ENCODE data around the gene CEACAM21.

Gene CEACAM21

DNA sequence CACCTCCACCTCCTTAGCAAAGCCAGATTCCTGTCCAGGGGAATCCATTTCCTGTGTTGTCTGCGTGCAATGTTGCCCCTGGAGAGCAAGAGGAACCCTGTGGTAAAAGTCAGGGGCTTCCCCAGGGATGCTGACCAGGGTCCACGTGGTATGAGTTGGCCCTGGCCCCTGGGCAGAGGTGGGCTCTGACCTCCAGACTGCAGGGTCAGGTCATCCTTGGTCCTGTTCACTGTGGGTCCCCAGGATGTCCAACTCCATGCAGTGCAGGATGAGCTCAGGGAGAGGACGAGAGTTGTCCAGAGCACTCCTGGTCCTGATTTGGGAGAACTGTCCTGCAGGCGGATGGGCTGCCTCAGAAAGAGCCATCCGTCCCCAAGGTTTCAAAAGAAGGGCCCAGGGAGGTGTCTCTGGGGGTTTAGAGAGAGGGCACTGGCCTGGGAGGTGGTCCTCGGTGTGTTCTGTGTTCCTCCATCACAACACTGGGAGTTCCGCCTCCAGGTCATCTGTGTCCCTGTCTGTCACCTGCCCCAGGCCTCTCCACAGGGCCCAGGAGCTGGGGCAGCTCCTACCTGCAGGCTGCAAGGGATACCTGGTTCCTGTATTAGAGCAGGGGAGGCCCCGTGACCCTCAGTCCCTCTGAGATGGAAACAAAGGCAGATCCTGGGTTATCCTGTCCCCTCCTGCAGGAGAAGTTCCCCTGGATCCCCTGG is 52.2 kb downstream of the CEACAM21 start:
- Histone ChIP-seq H3K9me3 (ENCODE audit: control insufficient read depth, low read length) (no peaks in the 10 kb centered on the region), H3K9ac (ENCODE audit: low read length) (no peak overlapping the region), H3K36me3 (ENCODE audit: control insufficient read depth, insufficient read depth, low read length) (no peaks in the 10 kb centered on the region), H3K27me3 (ENCODE audit: control insufficient read depth, insufficient read depth, low read length) (peaks cover 8% of the 10 kb centered on the region), H3K4me3 (ENCODE audit: low read length) (no peak overlapping the region), H3K4me1 (ENCODE audit: control insufficient read depth, insufficient read depth, low read length) (no peaks in the 10 kb centered on the region)
